Coronary artery (tissue), 2 donors: ENCODE results near the gene KASH5.
"Not testable (repeated sequence)": the region's sequence is repeated elsewhere in the genome, so short reads cannot be mapped to it uniquely, and the experiment has no call there.

Experiments used
- DNase-seq: peaks from one replicate; pipeline ENCODE4 v3.0.0-alpha.2; 2017; ENCODE audit warnings: low spot score
- H3K27ac ChIP-seq, 2 donors: fragments of 200-600 bp; sonication (generic); one replicate each; pipeline ENCODE4 v1.5.1; 2016 to 2019
- H3K4me3 ChIP-seq: fragments of 200-600 bp; sonication (generic); 2 replicates; pipeline ENCODE4 v1.5.1; 2016; ENCODE audit warnings: mild to moderate bottlenecking, moderate library complexity
- CTCF ChIP-seq: fragments of 200-600 bp; sonication (generic); IDR thresholded peaks from one replicate; pipeline ENCODE4 v1.5.1; 2019; ENCODE audit warnings: antibody characterized with exemption

The KASH5 gene

GRCh38 chr19:49442354-49442753 is 54.3 kb downstream of the KASH5 start:
- Histone ChIP-seq H3K27ac (peak overlapping the region in 1 of 2 donors; percentile 90), H3K4me3 (peak overlapping the region; percentile 80)
- no peak for TF ChIP-seq CTCF
- no peak for DNase-seq

- H3K27ac ChIP-seq: peak overlapping the region; percentile 64 to 90
- DNase-seq: peak; percentile 96
- peak overlapping the region; percentile 80 for H3K4me3 ChIP-seq
- no peak for TF ChIP-seq CTCF
Observed at GRCh38 chr19:49442771-49443365, 54.8 kb downstream of the KASH5 start.

- DNase-seq: peak; percentile 94
- TF ChIP-seq CTCF: peak; percentile 90
- Histone ChIP-seq H3K4me3 (peak overlapping the region; percentile 80), H3K27ac (peak overlapping the region; percentile 64 to 90)
Observed at GRCh38 chr19:49443366-49444099, 55.5 kb downstream of the KASH5 start.

DNA sequence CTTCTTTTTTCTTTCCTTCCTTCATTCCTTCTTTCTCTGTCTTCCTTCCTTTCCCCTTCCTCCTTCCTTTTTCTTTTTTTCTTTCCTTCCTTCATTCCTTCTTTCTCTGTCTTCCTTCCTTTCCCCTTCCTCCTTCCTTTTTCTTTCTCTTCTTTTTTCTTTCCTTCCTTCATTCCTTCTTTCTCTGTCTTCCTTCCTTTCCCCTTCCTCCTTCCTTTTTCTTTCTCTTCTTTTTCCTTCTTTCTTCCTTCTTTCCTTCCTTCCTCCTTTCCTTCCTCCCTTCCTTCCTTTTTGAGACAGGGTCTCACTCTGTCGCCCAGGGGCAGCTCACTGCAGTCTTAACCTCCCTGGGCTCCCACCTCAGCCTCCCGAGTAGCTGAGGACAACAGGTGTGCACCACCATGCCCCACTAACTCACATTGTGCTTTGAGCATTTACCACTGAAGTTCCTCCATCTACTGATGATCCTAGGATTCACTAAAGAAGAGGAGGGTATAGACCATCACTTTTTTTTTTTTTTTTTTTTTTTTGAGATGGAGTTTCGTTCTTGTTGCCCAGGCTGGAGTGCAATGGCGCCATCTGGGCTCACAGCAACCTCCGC is 56.2 kb downstream of the KASH5 start:
- not testable (repeated sequence) for DNase-seq, H3K27ac ChIP-seq, H3K4me3 ChIP-seq

- H3K27ac ChIP-seq: no peak overlapping the region
- no peak for TF ChIP-seq CTCF
- no peak for DNase-seq
- no peak overlapping the region for H3K4me3 ChIP-seq
Observed at GRCh38 chr19:49445997-49446396, 57.9 kb downstream of the KASH5 start.

DNA sequence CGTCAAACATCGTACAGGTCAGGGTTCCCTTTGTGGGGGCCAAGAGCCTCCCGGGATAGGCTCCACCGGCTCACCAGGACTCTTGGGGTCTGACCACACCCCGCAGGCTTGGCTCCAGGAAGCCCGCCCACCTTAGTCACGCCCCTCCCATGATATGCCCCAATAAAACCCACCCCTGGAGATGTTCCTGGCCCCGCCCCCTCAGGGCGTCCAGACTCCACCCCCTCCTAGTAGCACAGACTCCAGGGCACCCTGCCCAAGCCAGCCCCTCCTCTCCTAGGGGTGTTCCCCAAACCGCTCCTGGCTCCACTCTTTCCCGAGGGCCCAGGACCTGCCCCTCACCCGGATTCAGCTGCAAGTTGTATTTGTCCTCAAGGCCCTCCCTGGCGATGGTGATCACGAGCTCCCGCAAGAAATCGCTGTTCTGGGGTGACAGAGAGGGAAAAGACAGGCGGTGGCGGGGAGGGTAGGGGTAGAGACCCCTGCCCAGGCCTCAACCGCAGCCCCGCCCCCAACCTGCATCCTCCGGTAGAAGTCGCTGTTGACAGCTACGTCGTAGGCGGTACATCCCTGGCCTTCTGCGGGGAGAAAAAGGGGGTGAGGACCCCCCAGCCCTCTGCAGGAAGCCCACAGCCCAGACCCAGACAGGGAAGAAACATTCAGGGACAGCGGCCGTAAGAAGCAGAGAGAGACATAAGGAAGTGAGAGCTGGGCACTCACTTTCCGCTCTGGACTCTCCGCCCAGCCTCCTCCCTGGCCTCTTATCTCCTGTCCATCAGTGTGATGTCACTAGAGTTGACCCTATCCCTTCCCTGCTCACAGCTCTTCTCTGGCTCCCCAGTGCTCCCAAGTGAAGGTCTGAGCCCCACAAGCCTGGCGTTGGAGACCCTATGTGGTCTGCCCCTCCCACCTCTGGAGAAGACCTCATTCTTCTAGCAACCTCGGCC is 59.7 kb downstream of the KASH5 start:
- Histone ChIP-seq H3K27ac (peak overlapping the region in 1 of 2 donors; percentile 28), H3K4me3 (no peak overlapping the region)
- DNase-seq: no peak
- no peak for TF ChIP-seq CTCF

DNA sequence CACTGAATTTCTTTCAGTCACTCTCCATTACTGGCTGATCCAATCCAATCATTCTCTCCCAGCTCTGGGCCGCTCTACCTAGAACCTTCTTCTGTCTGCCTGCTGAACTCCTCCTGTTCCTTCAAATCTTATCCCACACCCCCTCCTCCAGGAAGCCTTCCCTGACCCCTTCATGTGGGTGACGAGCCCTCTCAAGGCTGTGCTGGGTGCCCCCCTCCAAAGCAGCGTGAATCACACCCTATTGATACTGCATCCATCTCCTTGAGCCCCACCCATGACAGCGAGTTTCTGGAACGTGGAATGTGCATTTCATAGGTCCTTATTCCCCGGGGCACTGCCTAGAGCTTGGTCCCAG is 60.4 kb downstream of the KASH5 start:
- no peak for DNase-seq
- no peak for TF ChIP-seq CTCF
- no peak overlapping the region for H3K27ac ChIP-seq

More for the DNA sequence above, 60.4 kb downstream of the KASH5 start:
- H3K4me3 ChIP-seq: no peak overlapping the region
